Activated CD8-positive, alpha-beta memory T cell treated with anti-CD3 and anti-CD28 coated beads, Interleukin-2, amount 10 ng/mL, durations not matched to agents 7 days and 5 days (primary cell): ENCODE results near the gene STARD9. TPM values are rescaled to one million over a fixed set of nuclear protein-coding genes. Genes with fewer than 3 reads are reported as not detected.
"Not testable (repeated sequence)": the region's sequence is repeated elsewhere in the genome, so short reads cannot be mapped to it uniquely, and the experiment has no call there.

ENCODE experiments used
- ATAC-seq: fragments of 150-1000 bp; cut with Tn5 transposase; one replicate; pipeline ENCODE4 v1.10.0; 2021; ENCODE audit warnings: moderate library complexity
- CTCF ChIA-PET: fragments of 350-600 bp; sonication (Branson Sonifier 250); formaldehyde crosslinking; loops from one replicate; lab custom pipeline; 2021; ENCODE audit warnings: antibody characterized with exemption; lab: Charles Lee
- DNase-seq: peaks from one replicate; pipeline ENCODE4 v3.0.0-alpha.2; 2020
- H3K27ac Mint-ChIP-seq: one replicate; pipeline ENCODE4 v1.8.0; 2021; ENCODE audit warnings: mild to moderate bottlenecking, mixed read lengths
- H3K27me3 Mint-ChIP-seq: one replicate; pipeline ENCODE4 v1.8.0; 2021; ENCODE audit warnings: mixed read lengths
- H3K36me3 Mint-ChIP-seq: one replicate; pipeline ENCODE4 v1.8.0; 2021; ENCODE audit warnings: mild to moderate bottlenecking, mixed read lengths
- H3K4me1 Mint-ChIP-seq: one replicate; pipeline ENCODE4 v1.8.0; 2021; ENCODE audit warnings: mixed read lengths
- H3K4me3 Mint-ChIP-seq: one replicate; pipeline ENCODE4 v1.8.0; 2021; ENCODE audit warnings: mild to moderate bottlenecking, moderate library complexity, mixed read lengths
- H3K9me3 Mint-ChIP-seq: one replicate; pipeline ENCODE4 v1.8.0; 2022; ENCODE audit warnings: low read depth, mixed read lengths
- total RNA-seq, 2 experiments: library from RNA; stranded (reverse); gene quantifications; one replicate each; pipeline ENCODE4 v1.2.3, GENCODE V29; 2021

STARD9 gene
- total RNA-seq, 2 experiments from 2014 or later, result 9.6 to 20.8 TPM

- no peak overlapping the region for H3K27ac Mint-ChIP-seq
- no peak overlapping the region for H3K4me3 Mint-ChIP-seq
- ATAC-seq, result no peak
- CTCF ChIA-PET, result interaction anchor here (1.4 kb wide), 1 partner anchor 11 kb away, joined by 3 read pairs; no protein-coding TSS in a partner anchor
- no peak for DNase-seq
- no peaks in the 10 kb centered on the region for H3K27me3 Mint-ChIP-seq
- peaks cover 4% of the 10 kb centered on the region for H3K9me3 Mint-ChIP-seq
- no peaks in the 10 kb centered on the region for H3K4me1 Mint-ChIP-seq
- peaks cover 29% of the 10 kb centered on the region for H3K36me3 Mint-ChIP-seq
Measured at GRCh38 chr15:42750306-42750705, 174.9 kb downstream of the STARD9 start.

DNA sequence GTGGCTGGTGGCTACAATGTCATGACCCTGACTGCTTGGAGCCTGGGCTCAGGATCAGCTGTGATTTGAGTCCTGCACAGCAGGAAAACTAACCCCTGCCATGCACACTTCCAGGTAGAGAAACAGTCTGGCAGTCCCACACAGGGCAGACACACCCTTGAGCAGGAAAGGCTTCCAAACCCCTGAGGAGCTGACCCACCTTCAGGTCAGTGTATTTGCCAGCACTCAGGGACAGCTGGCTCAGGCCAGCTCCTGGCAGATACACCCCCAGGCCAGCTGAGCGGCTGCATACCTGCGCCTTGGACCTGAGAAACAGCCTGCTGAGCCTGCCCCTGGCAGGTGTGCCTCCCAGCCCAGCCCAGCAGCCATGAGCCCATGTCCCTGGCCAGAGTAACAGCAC is 183.7 kb downstream of the STARD9 start:
- CTCF ChIA-PET, result no interaction called here
- no peak for ATAC-seq
- H3K27ac Mint-ChIP-seq, result no peak overlapping the region
- H3K4me3 Mint-ChIP-seq, result no peak overlapping the region
- no peak for DNase-seq
- peaks cover 29% of the 10 kb centered on the region for H3K36me3 Mint-ChIP-seq
- H3K27me3 Mint-ChIP-seq, result no peaks in the 10 kb centered on the region
- peaks cover 17% of the 10 kb centered on the region for H3K9me3 Mint-ChIP-seq
- H3K4me1 Mint-ChIP-seq, result no peaks in the 10 kb centered on the region

GRCh38 chr15:42760759-42761158 is 185.4 kb downstream of the STARD9 start:
- H3K27ac Mint-ChIP-seq, result no peak overlapping the region
- CTCF ChIA-PET, result no interaction called here
- H3K4me1 Mint-ChIP-seq, result no peaks in the 10 kb centered on the region
- no peak overlapping the region for H3K4me3 Mint-ChIP-seq
- H3K36me3 Mint-ChIP-seq, result peaks cover 40% of the 10 kb centered on the region
- DNase-seq, result no peak
- peaks cover 23% of the 10 kb centered on the region for H3K9me3 Mint-ChIP-seq
- no peaks in the 10 kb centered on the region for H3K27me3 Mint-ChIP-seq
- ATAC-seq, result no peak

GRCh38 chr15:42761813-42762212 is 186.4 kb downstream of the STARD9 start:
- Mint-ChIP-seq H3K9me3 (peaks cover 25% of the 10 kb centered on the region), H3K36me3 (peaks cover 46% of the 10 kb centered on the region)
- H3K4me1 Mint-ChIP-seq, CTCF ChIA-PET, DNase-seq, ATAC-seq, H3K4me3 Mint-ChIP-seq, H3K27ac Mint-ChIP-seq, H3K27me3 Mint-ChIP-seq: not testable (repeated sequence)

DNA sequence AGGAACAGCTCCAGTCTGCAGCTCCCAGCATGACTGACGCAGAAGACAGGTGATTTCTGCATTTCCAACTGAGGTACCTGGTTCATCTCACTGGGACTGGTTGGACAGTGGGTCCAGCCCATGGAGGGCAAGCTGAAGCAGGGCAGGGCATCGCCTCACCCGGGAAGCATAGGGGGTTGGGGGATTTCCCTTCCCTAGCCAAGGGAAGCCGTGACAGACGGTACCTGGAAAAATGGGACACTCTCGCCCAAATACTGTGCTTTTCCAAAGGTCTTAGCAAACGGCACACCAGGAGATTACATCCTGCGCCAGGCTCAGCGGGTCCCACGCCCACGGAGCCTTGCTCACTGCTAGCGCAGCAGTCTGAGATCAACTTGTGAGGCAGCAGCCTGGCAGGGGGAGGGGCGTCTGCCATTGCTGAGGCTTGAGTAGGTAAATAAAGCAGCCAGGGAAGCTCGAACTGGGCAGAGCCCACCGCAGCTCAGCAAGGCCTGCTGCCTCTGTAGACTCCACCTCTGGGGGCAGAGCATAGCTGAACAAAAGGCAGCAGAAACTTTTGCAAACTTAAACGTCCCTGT is 188.8 kb downstream of the STARD9 start:
- DNase-seq, H3K4me1 Mint-ChIP-seq, H3K27ac Mint-ChIP-seq, H3K27me3 Mint-ChIP-seq, H3K4me3 Mint-ChIP-seq, CTCF ChIA-PET, ATAC-seq: not testable (repeated sequence)
- peaks cover 25% of the 10 kb centered on the region for H3K9me3 Mint-ChIP-seq
- peaks cover 47% of the 10 kb centered on the region for H3K36me3 Mint-ChIP-seq

- ATAC-seq, CTCF ChIA-PET, H3K4me3 Mint-ChIP-seq, H3K27ac Mint-ChIP-seq, DNase-seq, H3K4me1 Mint-ChIP-seq, H3K27me3 Mint-ChIP-seq: not testable (repeated sequence)
- Mint-ChIP-seq H3K36me3 (peaks cover 40% of the 10 kb centered on the region), H3K9me3 (peaks cover 18% of the 10 kb centered on the region)
Measured at GRCh38 chr15:42766109-42766508, 190.7 kb downstream of the STARD9 start.

Other genes starting within 250 kb of the STARD9 start
- 1 to 10 TPM; 3.6 to 4.6 TPM for gene CAPN3, start 216.1 kb upstream of the STARD9 start, total RNA-seq
- 10 to 100 TPM; 41.1 to 51.8 TPM for gene ZNF106, start 84.5 kb upstream of the STARD9 start, total RNA-seq
- gene SNAP23, start 80.0 kb upstream of the STARD9 start, total RNA-seq, result 10 to 100 TPM; 36.9 to 63.9 TPM
- 10 to 100 TPM; 22.9 to 25.2 TPM for gene LRRC57, start 26.8 kb upstream of the STARD9 start, total RNA-seq
- gene HAUS2, start 26.8 kb upstream of the STARD9 start, total RNA-seq, result 10 to 100 TPM; 35.5 to 35.6 TPM
- gene CDAN1, start 161.5 kb downstream of the STARD9 start, total RNA-seq, result 10 to 100 TPM; 29.0 to 39.2 TPM